Measurements from ENCODE around the gene FTSJ3. TPM values are rescaled to one million over a fixed set of nuclear protein-coding genes. Genes with fewer than 3 reads are reported as not detected.

FTSJ3 gene
- total RNA-seq, 2 experiments from 2014 or later, result 41.5 to 42.8 TPM

- POLR2A ChIA-PET, result interaction anchor here (1.0 to 1.3 kb wide), 4 partner anchors 8 to 141 kb away, joined by 3 to 4 read pairs (median 4); partner anchors contain the start of gene SMARCD2
- Mint-ChIP-seq H3K9me3 (no peaks in the 10 kb centered on the region), H3K4me1 (ENCODE audit: low read depth) (peaks cover 47% of the 10 kb centered on the region), H3K27me3 (no peaks in the 10 kb centered on the region), H3K27ac (no peak overlapping the region), H3K4me3 (no peak overlapping the region), H3K36me3 (peaks cover 56% of the 10 kb centered on the region)
- intact Hi-C loops (cut with micrococcal nuclease), result no loop called here
- DNase-seq, result no peak
- CTCF ChIA-PET, result interaction anchor here (0.6 to 1.6 kb wide), 10 partner anchors 10 to 221 kb away, joined by 3 to 10 read pairs (median 4); no protein-coding TSS in a partner anchor
Measured at GRCh38 chr17:63833741-63834373, 6.4 kb upstream of the FTSJ3 start.

- intact Hi-C loops (cut with micrococcal nuclease), result no loop called here
- H3K27ac Mint-ChIP-seq, result no peak overlapping the region
- no peaks in the 10 kb centered on the region for H3K27me3 Mint-ChIP-seq
- H3K4me3 Mint-ChIP-seq, result no peak overlapping the region
- ChIA-PET POLR2A (interaction anchor here (1.2 to 1.3 kb wide), 3 partner anchors 9 to 140 kb away, joined by 3 to 4 read pairs (median 4); no protein-coding TSS in a partner anchor), CTCF (interaction anchor here (0.6 to 1.6 kb wide), 3 partner anchors 11 to 760 kb away, joined by 3 to 5 read pairs (median 4); no protein-coding TSS in a partner anchor)
- H3K4me1 Mint-ChIP-seq (ENCODE audit: low read depth), result peaks cover 49% of the 10 kb centered on the region
- no peaks in the 10 kb centered on the region for H3K9me3 Mint-ChIP-seq
- DNase-seq, result no peak
- H3K36me3 Mint-ChIP-seq, result peaks cover 57% of the 10 kb centered on the region
Measured at GRCh38 chr17:63833026-63833740, 5.7 kb upstream of the FTSJ3 start.

- peaks cover 51% of the 10 kb centered on the region for H3K4me1 Mint-ChIP-seq (ENCODE audit: low read depth)
- H3K27ac Mint-ChIP-seq, result peak overlapping the region; percentile 83
- no peaks in the 10 kb centered on the region for H3K27me3 Mint-ChIP-seq
- no peak overlapping the region for H3K4me3 Mint-ChIP-seq
- peaks cover 60% of the 10 kb centered on the region for H3K36me3 Mint-ChIP-seq
- no peak for DNase-seq
- ChIA-PET CTCF (interaction anchor here (1.6 kb wide), 1 partner anchor 17 kb away, joined by 5 read pairs; no protein-coding TSS in a partner anchor), POLR2A (no interaction called here)
- intact Hi-C loops (cut with micrococcal nuclease), result no loop called here
- no peaks in the 10 kb centered on the region for H3K9me3 Mint-ChIP-seq
Measured at GRCh38 chr17:63832455-63832854, 5.0 kb upstream of the FTSJ3 start.

GRCh38 chr17:63832014-63832413 lies 4.6 kb upstream of the FTSJ3 start:
- POLR2A ChIA-PET, result interaction anchor here (4.5 kb wide), 1 partner anchor 9 kb away, joined by 29 read pairs; the partner anchor contains the start of gene SMARCD2
- DNase-seq, result no peak
- H3K36me3 Mint-ChIP-seq, result peaks cover 59% of the 10 kb centered on the region
- CTCF ChIA-PET, result interaction anchor here (1.0 kb wide), 1 partner anchor 8 kb away, joined by 4 read pairs; no protein-coding TSS in a partner anchor
- no peak overlapping the region for H3K4me3 Mint-ChIP-seq
- H3K9me3 Mint-ChIP-seq, result no peaks in the 10 kb centered on the region
- intact Hi-C loops (cut with micrococcal nuclease), result no loop called here
- peak overlapping the region; percentile 83 for H3K27ac Mint-ChIP-seq
- H3K27me3 Mint-ChIP-seq, result no peaks in the 10 kb centered on the region
- peaks cover 51% of the 10 kb centered on the region for H3K4me1 Mint-ChIP-seq (ENCODE audit: low read depth)

GRCh38 chr17:63831505-63831904 lies 4.0 kb upstream of the FTSJ3 start:
- H3K9me3 Mint-ChIP-seq, result no peaks in the 10 kb centered on the region
- no peaks in the 10 kb centered on the region for H3K27me3 Mint-ChIP-seq
- H3K27ac Mint-ChIP-seq, result peak overlapping the region; percentile 83
- no peak overlapping the region for H3K4me3 Mint-ChIP-seq
- H3K4me1 Mint-ChIP-seq (ENCODE audit: low read depth), result peaks cover 51% of the 10 kb centered on the region
- ChIA-PET CTCF (interaction anchor here (1.0 to 1.8 kb wide), 2 partner anchors 8 to 55 kb away, joined by 4 to 11 read pairs; no protein-coding TSS in a partner anchor), POLR2A (interaction anchor here (4.5 kb wide), 1 partner anchor 10 kb away, joined by 29 read pairs; the partner anchor contains the start of gene SMARCD2)
- H3K36me3 Mint-ChIP-seq, result peaks cover 61% of the 10 kb centered on the region
- DNase-seq, result no peak
- intact Hi-C loops (cut with micrococcal nuclease), result no loop called here

- peaks cover 64% of the 10 kb centered on the region for H3K36me3 Mint-ChIP-seq
- no peak overlapping the region for H3K4me3 Mint-ChIP-seq
Measured at GRCh38 chr17:63830904-63831491, 3.5 kb upstream of the FTSJ3 start.

GRCh38 chr17:63830278-63830677 lies 2.8 kb upstream of the FTSJ3 start:
- H3K27me3 Mint-ChIP-seq, result no peaks in the 10 kb centered on the region
- ChIA-PET POLR2A (interaction anchor here (0.6 to 4.5 kb wide), 3 partner anchors 11 to 48 kb away, joined by 4 to 29 read pairs (median 6); partner anchors contain the start of gene SMARCD2), CTCF (interaction anchor here (0.7 to 2.6 kb wide), 4 partner anchors 11 to 54 kb away, joined by 3 to 15 read pairs (median 7); no protein-coding TSS in a partner anchor)
- H3K4me3 Mint-ChIP-seq, result no peak overlapping the region
- H3K4me1 Mint-ChIP-seq (ENCODE audit: low read depth), result peaks cover 61% of the 10 kb centered on the region
- intact Hi-C loops (cut with micrococcal nuclease), result no loop called here
- H3K36me3 Mint-ChIP-seq, result peaks cover 63% of the 10 kb centered on the region
- H3K27ac Mint-ChIP-seq, result no peak overlapping the region
- no peaks in the 10 kb centered on the region for H3K9me3 Mint-ChIP-seq
- DNase-seq, result no peak

More at GRCh38 chr17:63830904-63831491, 3.5 kb upstream of the FTSJ3 start:
- intact Hi-C loops (cut with micrococcal nuclease), result no loop called here
- ChIA-PET POLR2A (interaction anchor here (4.5 kb wide), 1 partner anchor 10 kb away, joined by 29 read pairs; the partner anchor contains the start of gene SMARCD2), CTCF (interaction anchor here (0.7 to 1.8 kb wide), 4 partner anchors 9 to 55 kb away, joined by 3 to 11 read pairs (median 4); no protein-coding TSS in a partner anchor)
- Mint-ChIP-seq H3K27ac (peak overlapping the region; percentile 83), H3K4me1 (ENCODE audit: low read depth) (peaks cover 56% of the 10 kb centered on the region), H3K9me3 (no peaks in the 10 kb centered on the region), H3K27me3 (no peaks in the 10 kb centered on the region)
- DNase-seq, result no peak

- no peak for DNase-seq
- intact Hi-C loops (cut with micrococcal nuclease), result loop anchor here (5.0 kb wide), 1 partner anchor 207 kb away; the partner anchor contains the start of gene MAP3K3
- Mint-ChIP-seq H3K9me3 (no peaks in the 10 kb centered on the region), H3K4me3 (peak overlapping the region; percentile 18), H3K4me1 (ENCODE audit: low read depth) (peaks cover 62% of the 10 kb centered on the region), H3K27me3 (no peaks in the 10 kb centered on the region), H3K36me3 (peaks cover 67% of the 10 kb centered on the region), H3K27ac (no peak overlapping the region)
- CTCF ChIA-PET, result interaction anchor here (0.6 to 2.6 kb wide), 4 partner anchors 8 to 80 kb away, joined by 4 to 15 read pairs (median 6); no protein-coding TSS in a partner anchor
- POLR2A ChIA-PET, result interaction anchor here (1.1 to 4.5 kb wide), 6 partner anchors 10 to 128 kb away, joined by 4 to 29 read pairs (median 5); partner anchors contain the start of genes CCDC47, DDX42, LIMD2 and SMARCD2
Measured at GRCh38 chr17:63828936-63829335, 1.5 kb upstream of the FTSJ3 start.

- Mint-ChIP-seq H3K27ac (peak overlapping the region; percentile 98), H3K36me3 (peaks cover 73% of the 10 kb centered on the region)
Measured at GRCh38 chr17:63827801-63828221, 348 bp upstream of the FTSJ3 start.

GRCh38 chr17:63826468-63827001 lies 928 bp downstream of the FTSJ3 start:
- no peak for DNase-seq

More at GRCh38 chr17:63827801-63828221, 348 bp upstream of the FTSJ3 start:
- no peaks in the 10 kb centered on the region for H3K27me3 Mint-ChIP-seq
- no peaks in the 10 kb centered on the region for H3K9me3 Mint-ChIP-seq
- no peak for DNase-seq
- peaks cover 71% of the 10 kb centered on the region for H3K4me1 Mint-ChIP-seq (ENCODE audit: low read depth)
- ChIA-PET CTCF (interaction anchor here (0.7 to 2.6 kb wide), 5 partner anchors 9 to 367 kb away, joined by 3 to 15 read pairs (median 4); partner anchors contain the start of gene SMARCD2), POLR2A (interaction anchor here (1.1 to 4.5 kb wide), 5 partner anchors 9 to 127 kb away, joined by 4 to 29 read pairs (median 8); partner anchors contain the start of genes CCDC47, DDX42, LIMD2 and SMARCD2)
- intact Hi-C loops (cut with micrococcal nuclease), result loop anchor here (1.0 to 5.0 kb wide), 6 partner anchors 7 to 206 kb away; partner anchors contain the start of genes CCDC47, MAP3K3 and STRADA
- H3K4me3 Mint-ChIP-seq, result peak overlapping the region; percentile 94

More at GRCh38 chr17:63826468-63827001, 928 bp downstream of the FTSJ3 start:
- Mint-ChIP-seq H3K4me1 (ENCODE audit: low read depth) (peaks cover 76% of the 10 kb centered on the region), H3K9me3 (no peaks in the 10 kb centered on the region), H3K4me3 (peak overlapping the region; percentile 94), H3K36me3 (peaks cover 74% of the 10 kb centered on the region), H3K27ac (peak overlapping the region; percentile 98), H3K27me3 (no peaks in the 10 kb centered on the region)
- POLR2A ChIA-PET, result interaction anchor here (1.1 to 2.5 kb wide), 3 partner anchors 52 to 84 kb away, joined by 3 to 20 read pairs (median 5); partner anchors contain the start of genes CCDC47 and DDX42
- intact Hi-C loops (cut with micrococcal nuclease), result loop anchor here (1.0 to 5.0 kb wide), 6 partner anchors 9 to 204 kb away; partner anchors contain the start of genes CCDC47, MAP3K3 and STRADA
- CTCF ChIA-PET, result no interaction called here

Measured in activated CD4-positive, alpha-beta memory T cell treated with anti-CD3 and anti-CD28 coated beads for 36 hours (primary cell).